OCI-LY7 (cell line): ENCODE measurements around the gene TMEM37. TPM values are rescaled to one million over a fixed set of nuclear protein-coding genes. Genes with fewer than 3 reads are reported as not detected.

Experiments
- BruUV-seq: library from RNA; stranded (reverse); fragments of 400-500 nt; replicated peaks from 2 replicates; lab custom pipeline; 2021; lab: Mats Ljungman, UMichigan
- CTCF ChIA-PET: fragments of 300-600 bp; sonication (Branson Sonifier 250); formaldehyde crosslinking; loops from one replicate; lab custom pipeline; 2022; ENCODE audit warnings: antibody characterized with exemption; ENCODE audit not compliant: unreplicated experiment; lab: Charles Lee
- POLR2A ChIA-PET: fragments of 300-600 bp; sonication (Branson Sonifier 250); formaldehyde crosslinking; loops from one replicate; lab custom pipeline; 2022; ENCODE audit warnings: antibody characterized with exemption; lab: Charles Lee
- DNase-seq: peaks from one replicate; pipeline ENCODE4 v3.0.0-alpha.2; 2015; ENCODE audit warnings: low spot score
- H2AFZ ChIP-seq: fragments of 200-600 bp; sonication (generic), shearing (Covaris generic); 2 replicates; pipeline ENCODE4 v1.6.1; 2014; ENCODE audit warnings: mild to moderate bottlenecking, antibody characterized with exemption, low read length, moderate library complexity
- H3K27ac ChIP-seq: fragments of 200-600 bp; sonication (generic); 2 replicates; pipeline ENCODE4 v1.5.1; 2014; ENCODE audit warnings: mixed run types, low read depth, mild to moderate bottlenecking, moderate library complexity, low read length, inconsistent platforms; ENCODE audit not compliant: poor library complexity, severe bottlenecking
- H3K36me3 ChIP-seq: fragments of 200-600 bp; sonication (generic); 2 replicates; pipeline ENCODE4 v1.6.1; 2014; ENCODE audit warnings: mild to moderate bottlenecking, antibody characterized with exemption, low read length, moderate library complexity, mixed read lengths; ENCODE audit not compliant: insufficient read depth
- H3K4me1 ChIP-seq: fragments of 200-600 bp; sonication (generic); 2 replicates; pipeline ENCODE4 v1.5.1; 2014; ENCODE audit warnings: mild to moderate bottlenecking, low read length; ENCODE audit not compliant: insufficient read depth, poor library complexity, severe bottlenecking
- H3K4me2 ChIP-seq: fragments of 200-600 bp; sonication (generic); 2 replicates; pipeline ENCODE4 v1.6.1; 2014; ENCODE audit warnings: mild to moderate bottlenecking, low read length
- H3K4me3 ChIP-seq: fragments of 200-600 bp; sonication (generic); 2 replicates; pipeline ENCODE4 v1.5.1; 2014; ENCODE audit warnings: mild to moderate bottlenecking, low read depth, low read length; ENCODE audit not compliant: poor library complexity, severe bottlenecking
- H3K79me2 ChIP-seq: fragments of 200-600 bp; sonication (generic); 2 replicates; pipeline ENCODE4 v1.6.1; 2016; ENCODE audit warnings: low read depth, mild to moderate bottlenecking, low read length, moderate library complexity, mixed read lengths; ENCODE audit not compliant: insufficient read depth
- H3K9me2 ChIP-seq: fragments of 200-600 bp; sonication (generic); 2 replicates; pipeline ENCODE4 v1.6.1; 2016; ENCODE audit warnings: mild to moderate bottlenecking, low read length, mixed read lengths; ENCODE audit not compliant: insufficient read depth
- H3K9me3 ChIP-seq: fragments of 200-600 bp; sonication (generic); 2 replicates; pipeline ENCODE4 v1.6.1; 2014; ENCODE audit warnings: mild to moderate bottlenecking, mixed run types, low read length, mixed read lengths
- H4K20me1 ChIP-seq: fragments of 200-600 bp; sonication (generic); 2 replicates; pipeline ENCODE4 v1.6.1; 2014; ENCODE audit warnings: mild to moderate bottlenecking, antibody characterized with exemption, low read length, moderate library complexity, mixed read lengths; ENCODE audit not compliant: insufficient read depth
- CTCF ChIP-seq: fragments of 200-600 bp; sonication (generic); conservative IDR thresholded peaks from 2 replicates; pipeline ENCODE4 v1.5.1; 2014; ENCODE audit warnings: mild to moderate bottlenecking, antibody characterized with exemption, low read length, moderate library complexity, mixed read lengths
- EZH2phosphoT487 ChIP-seq: fragments of 200-600 bp; sonication (generic); IDR thresholded peaks from 2 replicates; pipeline ENCODE4 v1.6.1; 2018; ENCODE audit warnings: low read depth, borderline replicate concordance, mild to moderate bottlenecking, mixed run types, antibody characterized with exemption, low read length, moderate library complexity, mixed read lengths
- intact Hi-C: fragments of 100-400 bp; cut with micrococcal nuclease; formaldehyde crosslinking; loops from one replicate; pipeline ENCODE4 v1.10.0; 2022; ENCODE audit not compliant: unreplicated experiment
- total RNA-seq, 2 experiments: library from RNA; depleted of rRNA in 1 of 2; stranded (reverse); fragments of >200 nt in 1 of 2; shearing (Covaris generic) in 1 of 2; gene quantifications; 2 replicates each; pipeline ENCODE4 v1.2.3, GENCODE V29; 2014 to 2022

The TMEM37 gene
- total RNA-seq, 2 experiments from 2014 or later = not detected

GRCh38 chr2:119478188-119478977, 46.7 kb downstream of the TMEM37 start:
- Histone ChIP-seq H3K4me3 (no peak overlapping the region), H4K20me1 (no peaks in the 10 kb centered on the region), H3K79me2 (no peaks in the 10 kb centered on the region), H3K9me2 (no peaks in the 10 kb centered on the region), H2AFZ (no peak overlapping the region), H3K4me2 (no peak overlapping the region), H3K4me1 (peaks cover 3% of the 10 kb centered on the region), H3K9me3 (no peaks in the 10 kb centered on the region), H3K36me3 (no peaks in the 10 kb centered on the region), H3K27ac (no peak overlapping the region)
- TF ChIP-seq CTCF (no peak), EZH2phosphoT487 (no peak)
- ChIA-PET CTCF (interaction anchor here (0.5 to 1.1 kb wide), 3 partner anchors 10 to 69 kb away, joined by 3 read pairs; no protein-coding TSS in a partner anchor), POLR2A (interaction anchor here (1.0 kb wide), 1 partner anchor 64 kb away, joined by 3 read pairs; no protein-coding TSS in a partner anchor)
- intact Hi-C loops = no loop called here
- BruUV-seq = no TSS peak
- DNase-seq = no peak

GRCh38 chr2:119478978-119479295, 47.3 kb downstream of the TMEM37 start:
- Histone ChIP-seq H3K4me2 (no peak overlapping the region), H3K9me2 (no peaks in the 10 kb centered on the region), H2AFZ (no peak overlapping the region), H3K36me3 (no peaks in the 10 kb centered on the region), H4K20me1 (no peaks in the 10 kb centered on the region), H3K27ac (no peak overlapping the region), H3K4me1 (peaks cover 3% of the 10 kb centered on the region), H3K79me2 (no peaks in the 10 kb centered on the region), H3K4me3 (no peak overlapping the region), H3K9me3 (no peaks in the 10 kb centered on the region)
- ChIA-PET POLR2A (interaction anchor here (1.0 to 1.1 kb wide), 2 partner anchors 18 to 65 kb away, joined by 3 read pairs; no protein-coding TSS in a partner anchor), CTCF (interaction anchor here (0.5 to 1.1 kb wide), 2 partner anchors 10 to 16 kb away, joined by 3 read pairs; no protein-coding TSS in a partner anchor)
- no TSS peak for BruUV-seq
- TF ChIP-seq CTCF (no peak), EZH2phosphoT487 (no peak)
- intact Hi-C loops = no loop called here
- no peak for DNase-seq

GRCh38 chr2:119480184-119480583, 48.5 kb downstream of the TMEM37 start:
- Histone ChIP-seq H3K79me2 (no peaks in the 10 kb centered on the region), H3K4me2 (no peak overlapping the region), H2AFZ (no peak overlapping the region), H3K36me3 (no peaks in the 10 kb centered on the region), H3K4me1 (peaks cover 3% of the 10 kb centered on the region), H3K9me3 (no peaks in the 10 kb centered on the region), H3K27ac (no peak overlapping the region), H3K9me2 (no peaks in the 10 kb centered on the region), H3K4me3 (no peak overlapping the region), H4K20me1 (no peaks in the 10 kb centered on the region)
- ChIA-PET CTCF (interaction anchor here (0.5 kb wide), 1 partner anchor 763 kb away, joined by 5 read pairs; no protein-coding TSS in a partner anchor), POLR2A (interaction anchor here (0.8 to 1.1 kb wide), 2 partner anchors 17 to 42 kb away, joined by 3 read pairs; no protein-coding TSS in a partner anchor)
- intact Hi-C loops = no loop called here
- DNase-seq = no peak
- no TSS peak for BruUV-seq
- TF ChIP-seq EZH2phosphoT487 (no peak), CTCF (no peak)
